ENCODE measurements around the gene GUCA1A.
"Not testable (repeated sequence)": the region's sequence is repeated elsewhere in the genome, so short reads cannot be mapped to it uniquely, and the experiment has no call there.

The GUCA1A gene

GRCh38 chr6:42210551-42210950 lies 37.4 kb downstream of the GUCA1A start:
- DNase-seq (ENCODE audit: low read depth in 2 of 2), result no peak

DNA sequence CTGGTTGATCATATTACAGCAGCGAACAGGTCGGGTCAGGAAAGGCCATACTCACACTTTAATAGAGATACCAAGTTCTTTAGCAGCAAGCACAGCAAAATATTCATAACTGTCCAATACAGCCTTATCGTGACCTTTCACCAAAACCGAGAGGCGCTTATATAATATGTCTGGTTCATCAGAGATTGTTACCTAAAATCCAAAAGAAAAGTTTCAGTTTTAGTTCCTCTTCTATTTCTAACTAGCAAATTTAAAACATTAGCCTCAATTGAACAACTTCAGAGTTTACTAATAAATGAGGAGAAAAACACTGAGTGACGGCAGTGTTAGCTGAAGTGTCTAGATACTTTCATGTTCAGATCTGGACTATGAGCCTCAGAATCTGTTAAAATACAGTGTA lies 38.6 kb downstream of the GUCA1A start:
- DNase-seq (ENCODE audit: low read depth in 2 of 2), result no peak

DNA sequence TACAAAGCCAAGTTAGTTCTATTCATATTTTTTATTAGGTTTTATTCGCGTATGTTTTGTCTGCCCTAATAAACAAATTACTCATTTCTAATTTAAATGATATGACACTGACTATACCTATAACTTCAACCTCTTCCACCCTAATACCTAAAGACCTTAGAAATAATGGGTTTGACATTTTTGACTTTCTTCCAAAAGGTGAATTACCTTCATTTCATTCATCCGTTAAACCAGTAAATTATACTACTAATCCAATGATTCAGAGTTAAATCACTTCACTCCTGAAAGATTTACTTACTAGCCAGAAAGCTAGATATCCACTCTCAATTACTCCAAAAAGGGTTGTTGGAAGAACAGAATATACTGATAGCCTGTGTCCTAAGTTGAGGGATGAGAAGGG lies 39.3 kb downstream of the GUCA1A start:
- DNase-seq (ENCODE audit: low read depth in 2 of 2), result no peak

DNA sequence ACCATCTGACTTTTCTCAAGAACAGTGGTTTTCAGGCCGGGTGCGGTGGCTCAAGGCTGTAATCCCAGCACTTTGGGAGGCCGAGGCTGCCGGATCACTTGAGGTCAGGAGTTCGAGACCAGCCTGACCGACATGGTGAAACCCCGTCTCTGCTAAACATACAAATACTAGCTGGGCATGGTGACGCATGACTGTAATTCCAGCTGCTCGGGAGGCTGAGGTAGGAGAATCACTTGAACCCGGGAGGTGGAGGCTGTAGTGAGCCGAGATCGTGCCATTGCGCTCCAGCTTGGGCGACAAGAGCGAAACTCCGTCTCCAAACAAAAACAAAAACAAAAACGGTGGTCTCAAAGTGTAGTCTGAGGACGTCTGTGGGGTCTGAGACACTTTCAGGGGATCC lies 43.3 kb downstream of the GUCA1A start:
- not testable (repeated sequence) for DNase-seq (ENCODE audit: low read depth in 2 of 2)

GRCh38 chr6:42217157-42217518 lies 44.0 kb downstream of the GUCA1A start:
- DNase-seq (ENCODE audit: low read depth in 2 of 2), result no peak

DNA sequence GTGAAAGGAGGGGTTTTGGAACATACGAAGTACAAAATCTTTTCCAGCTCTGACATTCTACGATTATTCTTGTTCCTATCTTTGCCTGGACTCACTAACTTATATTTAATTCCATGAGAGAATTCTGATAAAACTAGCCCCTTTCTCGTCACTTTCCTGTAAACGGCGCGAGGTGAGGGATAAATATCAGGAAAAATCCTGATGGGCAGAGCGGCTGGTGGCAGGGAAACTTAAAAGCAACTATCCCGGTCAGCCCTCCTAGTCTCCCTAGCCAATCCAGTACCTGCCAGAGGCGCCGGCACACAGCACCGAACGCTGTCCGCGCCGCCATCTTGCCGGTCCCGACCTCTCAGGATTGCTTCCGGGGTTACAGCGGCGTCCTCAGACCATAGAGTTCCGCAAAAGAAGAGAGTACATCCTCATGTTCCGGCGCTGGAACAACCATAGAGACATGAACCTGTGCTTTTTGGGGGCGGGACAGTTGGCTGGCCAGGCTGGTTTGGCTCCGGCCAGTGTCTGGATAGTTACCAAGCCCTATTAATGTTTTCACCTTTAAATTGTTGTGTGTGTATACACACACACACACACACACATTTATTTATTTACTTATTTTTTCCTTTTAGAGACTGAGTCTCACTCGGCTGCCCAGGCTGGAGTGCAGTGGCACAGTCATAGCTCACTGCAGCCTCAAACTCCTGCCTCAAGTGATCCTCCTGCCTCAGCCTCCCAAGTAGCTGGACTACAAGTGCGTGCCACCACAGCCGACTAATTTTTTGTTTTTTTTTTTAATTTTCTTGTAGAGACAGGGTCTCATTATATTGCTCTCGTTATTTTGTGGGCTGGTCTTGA lies 44.6 kb downstream of the GUCA1A start, which contains the start of gene MRPS10:
Gene MRPS10, minus strand, starts transcription at position 343 of the 849 bp plus-strand sequence. Its CDS starts 12 bp downstream, at position 331.
- DNase-seq (ENCODE audit: low read depth in 2 of 2), result peak; percentile 87

DNA sequence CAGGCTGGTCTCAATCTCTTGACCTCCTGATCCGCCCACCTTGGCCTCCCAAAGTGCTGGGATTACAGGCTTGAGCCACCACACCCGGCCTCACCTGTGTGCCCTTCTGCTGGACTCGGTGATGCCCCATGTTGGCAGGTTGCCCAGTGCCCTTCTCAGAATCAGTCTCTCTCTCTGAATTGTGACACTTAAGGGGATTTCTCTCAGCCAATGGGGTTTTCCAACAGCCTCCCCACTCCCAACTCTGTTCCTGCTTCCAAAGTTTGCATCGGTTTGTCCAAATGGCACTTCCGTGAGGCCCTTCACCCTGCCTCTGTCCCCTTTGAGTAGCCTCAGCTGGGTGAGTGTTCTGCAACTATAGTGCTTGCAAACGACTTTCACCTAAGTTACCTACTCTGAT lies 47.6 kb downstream of the GUCA1A start:
- no peak for DNase-seq (ENCODE audit: low read depth in 2 of 2)

GRCh38 chr6:42221546-42221945 lies 48.4 kb downstream of the GUCA1A start:
- DNase-seq (ENCODE audit: low read depth in 2 of 2), result no peak

DNA sequence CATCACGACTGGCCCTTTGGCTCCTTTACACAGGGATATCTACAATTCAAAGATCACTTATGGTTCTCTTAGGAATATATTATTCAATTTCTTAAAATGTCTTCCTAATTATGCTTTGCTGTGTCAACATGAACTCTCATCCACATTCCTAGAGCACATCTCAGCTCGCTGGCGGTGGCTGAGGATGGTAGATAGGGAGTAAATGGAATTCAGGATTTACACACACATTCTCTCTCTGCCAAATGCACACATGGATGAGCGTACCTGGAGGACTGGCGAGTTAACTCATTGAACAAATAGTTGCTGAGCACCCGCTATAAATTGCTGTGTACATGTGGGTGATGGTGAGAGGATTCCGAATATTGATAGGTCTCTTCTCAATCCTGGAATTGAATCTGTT lies 49.3 kb downstream of the GUCA1A start:
- DNase-seq (ENCODE audit: low read depth in 2 of 2), result no peak

DNA sequence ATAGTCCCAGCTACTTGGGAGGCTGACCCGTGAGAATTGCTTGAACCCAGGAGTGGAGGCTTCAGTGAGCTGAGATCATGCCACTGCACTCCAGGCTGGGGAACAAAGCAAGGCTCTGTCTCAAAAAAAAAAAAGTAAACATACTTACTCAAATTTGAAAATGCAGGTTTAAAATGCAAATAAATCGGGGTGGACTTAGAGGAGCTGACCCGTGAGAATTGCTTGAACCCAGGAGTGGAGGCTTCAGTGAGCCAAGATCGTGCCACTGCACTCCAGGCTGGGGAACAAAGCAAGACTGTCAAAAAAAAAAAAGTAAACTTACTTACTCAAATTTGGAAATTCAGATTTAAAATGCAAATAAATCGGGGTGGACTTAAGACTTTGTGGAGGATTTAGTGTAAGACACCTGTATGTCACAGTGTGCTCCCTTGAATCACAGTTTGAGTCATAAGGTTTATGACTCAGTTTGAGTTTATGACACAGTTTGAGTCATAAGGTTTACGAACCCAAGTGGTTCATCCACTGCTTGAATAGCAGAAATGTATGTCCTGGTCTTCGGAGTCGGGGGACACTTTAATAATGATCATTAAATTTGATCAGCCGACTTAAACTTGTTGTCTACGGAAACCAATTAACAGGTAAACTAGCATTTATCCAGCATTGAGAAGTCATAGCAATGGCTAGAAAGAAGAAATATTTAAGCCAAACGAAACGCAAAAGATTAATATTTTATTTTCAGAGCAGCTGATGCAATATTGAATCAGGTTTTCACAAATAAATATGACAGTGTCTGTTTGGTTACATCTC lies 51.3 kb downstream of the GUCA1A start:
- peak; percentile 20 to 40 for DNase-seq (ENCODE audit: low read depth in 2 of 2)

GRCh38 chr6:42225029-42225339 lies 51.8 kb downstream of the GUCA1A start:
- DNase-seq (ENCODE audit: low read depth in 2 of 2), result no peak

GRCh38 chr6:42225419-42225818 lies 52.3 kb downstream of the GUCA1A start:
- DNase-seq (ENCODE audit: low read depth in 2 of 2), result no peak

- DNase-seq (ENCODE audit: low read depth in 2 of 2), result no peak
These were observed 53.0 kb downstream of the GUCA1A start for GRCh38 chr6:42226161-42226611.

- DNase-seq (ENCODE audit: low read depth in 2 of 2), result no peak
These were observed 53.5 kb downstream of the GUCA1A start for GRCh38 chr6:42226645-42227143.

DNA sequence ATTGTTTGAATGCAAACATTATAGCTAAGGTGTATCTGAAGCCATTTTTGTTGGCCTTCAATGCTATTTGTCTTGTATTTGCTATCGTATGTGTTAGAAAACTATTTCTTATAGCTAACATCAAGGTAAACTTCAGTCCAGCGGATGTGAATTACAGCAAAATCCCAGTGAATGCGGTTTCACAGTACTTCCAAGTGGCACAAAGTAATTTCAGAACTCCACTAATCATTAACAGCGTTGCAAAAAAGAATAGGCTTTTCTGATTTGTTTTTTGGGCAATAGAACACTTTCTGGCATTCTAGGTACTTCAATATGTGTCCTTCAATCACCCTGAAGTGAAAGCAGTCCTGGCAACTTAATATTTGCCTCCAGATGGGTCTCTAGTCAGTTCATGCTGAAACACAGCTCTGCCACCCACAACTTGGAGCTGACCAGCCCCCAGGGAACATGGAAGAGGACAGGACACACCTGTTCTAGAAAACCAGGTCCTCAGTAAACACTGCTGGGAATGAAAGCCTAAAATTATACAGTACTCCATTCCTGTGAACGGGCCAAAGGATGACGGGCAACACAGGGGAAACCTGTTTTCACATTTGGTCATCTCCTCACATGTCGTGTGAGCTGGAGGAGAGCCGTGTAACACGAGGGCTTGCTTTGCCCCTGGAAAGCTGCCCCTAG lies 54.1 kb downstream of the GUCA1A start:
- no peak for DNase-seq (ENCODE audit: low read depth in 2 of 2)

GRCh38 chr6:42228305-42228704 lies 55.1 kb downstream of the GUCA1A start:
- DNase-seq (ENCODE audit: low read depth in 2 of 2), result no peak
